GM18508 (cell line): ENCODE data around the gene DDRGK1.

ENCODE experiments used
- ATAC-seq: cut with Tn5 transposase; IDR thresholded peaks from one replicate; pipeline ENCODE4 v1.9.1; 2021; ENCODE audit warnings: moderate number of reproducible peaks; ENCODE audit not compliant: insufficient read depth, unreplicated experiment

The DDRGK1 gene

GRCh38 chr20:3237011-3237957, 32.8 kb upstream of the DDRGK1 start:
- ATAC-seq: no peak

- ATAC-seq: no peak
Measured at GRCh38 chr20:3235666-3236324, 31.3 kb upstream of the DDRGK1 start.

GRCh38 chr20:3233991-3234498, 29.6 kb upstream of the DDRGK1 start:
- no peak for ATAC-seq

- ATAC-seq: no peak
Measured at GRCh38 chr20:3233131-3233990, 28.9 kb upstream of the DDRGK1 start.

GRCh38 chr20:3231889-3232588, 27.6 kb upstream of the DDRGK1 start:
- ATAC-seq: no peak

GRCh38 chr20:3231116-3231515, 26.6 kb upstream of the DDRGK1 start:
- no peak for ATAC-seq

GRCh38 chr20:3229798-3230197, 25.3 kb upstream of the DDRGK1 start:
- no peak for ATAC-seq

GRCh38 chr20:3229158-3229557, 24.7 kb upstream of the DDRGK1 start:
- no peak for ATAC-seq

- ATAC-seq: no peak
Measured at GRCh38 chr20:3228750-3229032, 24.2 kb upstream of the DDRGK1 start.

- no peak for ATAC-seq
Measured at GRCh38 chr20:3227936-3228749, 23.7 kb upstream of the DDRGK1 start.

- ATAC-seq: no peak
Measured at GRCh38 chr20:3227506-3227905, 23.0 kb upstream of the DDRGK1 start.

- no peak for ATAC-seq
Measured at GRCh38 chr20:3226864-3227263, 22.4 kb upstream of the DDRGK1 start.

GRCh38 chr20:3226093-3226492, 21.6 kb upstream of the DDRGK1 start:
- no peak for ATAC-seq

- ATAC-seq: no peak
Measured at GRCh38 chr20:3224681-3225421, 20.4 kb upstream of the DDRGK1 start.

GRCh38 chr20:3223994-3224680, 19.7 kb upstream of the DDRGK1 start:
- ATAC-seq: no peak

GRCh38 chr20:3223651-3223993, 19.1 kb upstream of the DDRGK1 start:
- ATAC-seq: no peak

- ATAC-seq: no peak
Measured at GRCh38 chr20:3222635-3223600, 18.4 kb upstream of the DDRGK1 start.
